Kidney (tissue), 14 donors: ENCODE data around the gene COPZ2. TPM values are rescaled to one million over a fixed set of nuclear protein-coding genes. Genes with fewer than 3 reads are reported as not detected.
"Not testable (repeated sequence)": the region's sequence is repeated elsewhere in the genome, so short reads cannot be mapped to it uniquely, and the experiment has no call there.

Experiments
- DNase-seq, 5 donors: peaks; one replicate each; pipeline ENCODE4 v3.0.0-alpha.2; 2013 to 2020
- FAIRE-seq: peaks from 2 replicates; lab custom pipeline; 2012; peaks lifted over from hg19 to GRCh38; lab: Jason Lieb, UNC
- H3K27ac ChIP-seq, 2 donors: one replicate each; pipeline ENCODE4 v1.7.0; 2013; ENCODE audit warnings: low read depth in 2 of 2, low read length in 2 of 2, inconsistent platforms in 1 of 2
- H3K27me3 ChIP-seq: one replicate; pipeline ENCODE4 v1.7.1; 2013; ENCODE audit warnings: low read length, inconsistent platforms; ENCODE audit not compliant: control insufficient read depth, insufficient read depth
- H3K36me3 ChIP-seq, 3 donors: one replicate each; pipeline versions ENCODE4 v1.7.0 to v1.7.1; 2013; ENCODE audit warnings: low read length in 3 of 3, control low read depth in 1 of 3, inconsistent platforms in 1 of 3; ENCODE audit not compliant: insufficient read depth in 3 of 3, control insufficient read depth in 2 of 3
- H3K4me1 ChIP-seq, 3 donors: one replicate each; pipeline versions ENCODE4 v1.7.0 to v1.7.1; 2013; ENCODE audit warnings: low read length in 3 of 3, inconsistent platforms in 1 of 3, low read depth in 1 of 3; ENCODE audit not compliant: control insufficient read depth in 2 of 3, insufficient read depth in 2 of 3
- H3K4me3 ChIP-seq, 3 donors: one replicate each; pipeline versions ENCODE4 v1.7.0 to v1.8.1; 2013; ENCODE audit warnings: low read length in 3 of 3, control low read depth in 1 of 3, inconsistent platforms in 1 of 3
- H3K9ac ChIP-seq, 3 donors: one replicate each; pipeline versions ENCODE4 v1.7.0 to v1.7.1; 2013; ENCODE audit warnings: low read length in 3 of 3, control low read depth in 1 of 3, inconsistent platforms in 1 of 3
- H3K9me3 ChIP-seq, 3 donors: one replicate each; pipeline versions ENCODE4 v1.7.0 to v1.7.1; 2013; ENCODE audit warnings: low read length in 3 of 3, control low read depth in 1 of 3, inconsistent platforms in 1 of 3; ENCODE audit not compliant: control insufficient read depth in 2 of 3, insufficient read depth in 1 of 3
- intact Hi-C: fragments of 100-400 bp; cut with DNase I; formaldehyde crosslinking; loops from one replicate; pipeline ENCODE4 v1.11.1; 2022
- polyA plus RNA-seq: library from polyadenylated mRNA; stranded (reverse); fragments of 350-450 nt; fragmentation: Illumina TruSeq; extraction: RNeasy Lipid Tissue Mini Kit (QIAGEN cat#74804); gene quantifications from one replicate; pipeline ENCODE4 v1.2.3, GENCODE V29; 2014; ENCODE audit warnings: low read depth, low replicate concordance; ENCODE audit not compliant: insufficient read depth
- total RNA-seq: library from RNA; stranded (reverse); fragmentation: NEBNext Ultra II Directional; extraction: Animal tissue kit (Norgen Biotek cat#: 25700); gene quantifications from one replicate; pipeline ENCODE4 v1.2.1, GENCODE V29; 2021
- TF ChIP-seq, protein P1 (sequence below): IDR thresholded peaks from 3 replicates; pipeline ENCODE4 v1.5.1; 2012; ENCODE audit warnings: mild to moderate bottlenecking, moderate library complexity, borderline replicate concordance; ENCODE audit not compliant: insufficient read depth; ENCODE audit errors: extremely low read depth
- donor health status: control.
- donor health status: control.
- donor health status: control.
- donor health status: control.
- donor health status: control.
- donor health status: DM: yes; HTN: yes; CAD: no.
- donor health status: Normal renal cell carcinoma (clear cell type).

Gene COPZ2
- total and polyA plus RNA-seq, 2 donors from 2014 or later = 24.9 to 38.2 TPM

DNA sequence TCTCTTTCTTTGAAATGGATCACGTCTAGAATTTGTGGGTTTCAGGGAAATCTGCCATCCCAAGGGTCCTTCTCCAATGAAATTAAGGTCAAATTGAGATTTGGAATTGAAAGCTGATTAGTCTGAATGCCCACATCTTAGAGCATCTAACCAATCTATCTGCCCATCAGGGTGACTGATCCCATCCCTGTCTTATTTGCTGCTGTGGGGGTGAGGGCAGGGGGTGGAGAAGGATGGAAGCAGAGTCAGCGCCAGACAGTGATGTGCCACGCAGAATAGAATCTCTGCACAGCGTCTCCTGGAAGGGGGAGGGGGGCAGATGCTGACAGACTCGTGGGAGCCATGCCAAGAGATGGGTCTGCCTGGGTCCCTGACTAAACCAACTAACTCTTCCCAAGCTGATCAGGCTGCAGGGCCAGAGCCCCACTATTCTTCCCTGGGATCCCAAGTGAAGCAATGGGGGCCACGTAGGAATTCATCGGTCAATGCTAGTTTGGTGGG lies 34.6 kb downstream of the COPZ2 start:
- no peaks in the 10 kb centered on the region for H3K36me3 ChIP-seq
- no peaks in the 10 kb centered on the region for H3K27me3 ChIP-seq
- DNase-seq (no peak), FAIRE-seq (no peak)
- H3K27ac ChIP-seq = peak overlapping the region in 1 of 2 donors; percentile 8
- H3K4me1 ChIP-seq = peaks cover 3 to 12% (median 7%) of the 10 kb centered on the region in 3 donors
- intact Hi-C loops = no loop called here
- no peak overlapping the region for H3K4me3 ChIP-seq
- no peaks in the 10 kb centered on the region for H3K9me3 ChIP-seq
- no peak overlapping the region for H3K9ac ChIP-seq
- TF ChIP-seq, protein P1, sequence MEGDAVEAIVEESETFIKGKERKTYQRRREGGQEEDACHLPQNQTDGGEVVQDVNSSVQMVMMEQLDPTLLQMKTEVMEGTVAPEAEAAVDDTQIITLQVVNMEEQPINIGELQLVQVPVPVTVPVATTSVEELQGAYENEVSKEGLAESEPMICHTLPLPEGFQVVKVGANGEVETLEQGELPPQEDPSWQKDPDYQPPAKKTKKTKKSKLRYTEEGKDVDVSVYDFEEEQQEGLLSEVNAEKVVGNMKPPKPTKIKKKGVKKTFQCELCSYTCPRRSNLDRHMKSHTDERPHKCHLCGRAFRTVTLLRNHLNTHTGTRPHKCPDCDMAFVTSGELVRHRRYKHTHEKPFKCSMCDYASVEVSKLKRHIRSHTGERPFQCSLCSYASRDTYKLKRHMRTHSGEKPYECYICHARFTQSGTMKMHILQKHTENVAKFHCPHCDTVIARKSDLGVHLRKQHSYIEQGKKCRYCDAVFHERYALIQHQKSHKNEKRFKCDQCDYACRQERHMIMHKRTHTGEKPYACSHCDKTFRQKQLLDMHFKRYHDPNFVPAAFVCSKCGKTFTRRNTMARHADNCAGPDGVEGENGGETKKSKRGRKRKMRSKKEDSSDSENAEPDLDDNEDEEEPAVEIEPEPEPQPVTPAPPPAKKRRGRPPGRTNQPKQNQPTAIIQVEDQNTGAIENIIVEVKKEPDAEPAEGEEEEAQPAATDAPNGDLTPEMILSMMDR = no peak

DNA sequence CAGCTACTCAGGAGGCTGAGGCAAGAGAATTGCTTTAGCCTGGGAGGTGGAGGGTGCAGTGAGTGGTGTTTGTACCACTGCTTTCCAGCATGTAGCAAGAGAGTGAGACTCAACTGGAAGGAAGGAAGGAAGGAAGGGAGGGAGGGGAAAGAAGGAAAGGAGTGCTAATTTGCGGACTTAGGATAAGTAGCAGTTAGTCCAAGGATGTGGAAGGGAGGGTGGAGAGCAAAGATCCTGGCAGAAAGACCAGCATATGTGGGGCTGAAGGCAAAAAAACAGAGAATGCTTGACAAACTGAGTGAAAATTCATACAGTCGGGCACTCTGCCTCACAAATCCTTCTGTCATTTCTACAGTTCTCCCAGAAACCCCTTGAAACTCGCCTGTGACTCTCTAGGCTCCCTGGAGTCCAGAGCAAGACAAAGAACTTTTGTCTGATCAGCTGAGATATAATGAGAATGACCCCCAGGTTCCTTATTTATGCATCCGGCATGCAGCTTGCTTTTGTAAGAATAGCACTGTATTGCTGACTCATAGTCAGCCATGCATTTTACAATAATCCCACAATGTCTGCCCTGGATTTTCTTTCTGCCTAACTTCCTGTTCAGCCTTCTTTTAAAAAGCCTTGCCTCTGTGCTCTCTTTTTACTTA lies 35.2 kb downstream of the COPZ2 start:
- H3K4me1 ChIP-seq = peaks cover 3 to 12% (median 7%) of the 10 kb centered on the region in 3 donors
- TF ChIP-seq, protein P1 = no peak
- H3K9ac ChIP-seq = peak overlapping the region in 1 of 3 donors; percentile 47
- H3K27ac ChIP-seq = peak overlapping the region; percentile 29 to 66
- peak in 2 of 5 donors; percentile 71 to 78 for DNase-seq
- no peak for FAIRE-seq
- intact Hi-C loops = no loop called here
- no peaks in the 10 kb centered on the region for H3K27me3 ChIP-seq
- H3K36me3 ChIP-seq = no peaks in the 10 kb centered on the region
- no peaks in the 10 kb centered on the region for H3K9me3 ChIP-seq
- no peak overlapping the region for H3K4me3 ChIP-seq

DNA sequence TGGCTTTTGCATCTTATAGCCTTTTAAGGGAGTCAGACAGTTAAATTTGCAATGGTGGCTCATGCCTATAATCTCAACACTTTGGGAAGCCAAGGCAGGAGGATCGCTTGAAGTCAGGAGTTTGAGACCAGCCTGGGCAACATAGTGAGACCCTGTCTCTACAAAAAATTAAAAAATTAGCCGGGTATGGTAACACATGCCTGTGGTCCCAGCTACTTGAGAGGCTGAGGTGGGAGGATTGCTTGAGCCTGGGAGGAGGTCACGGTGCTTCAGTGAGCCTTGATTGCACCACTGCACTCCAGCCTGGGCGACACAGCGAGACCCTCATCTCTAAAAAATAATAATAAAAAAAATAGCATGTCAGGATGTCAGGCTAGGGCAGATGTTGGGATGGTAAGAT lies 35.9 kb downstream of the COPZ2 start:
- H3K27me3 ChIP-seq, H3K9me3 ChIP-seq, H3K4me3 ChIP-seq, DNase-seq, H3K9ac ChIP-seq, intact Hi-C loops, H3K36me3 ChIP-seq, FAIRE-seq, H3K27ac ChIP-seq: not testable (repeated sequence)
- H3K4me1 ChIP-seq = peaks cover 3 to 12% (median 7%) of the 10 kb centered on the region in 3 donors

DNA sequence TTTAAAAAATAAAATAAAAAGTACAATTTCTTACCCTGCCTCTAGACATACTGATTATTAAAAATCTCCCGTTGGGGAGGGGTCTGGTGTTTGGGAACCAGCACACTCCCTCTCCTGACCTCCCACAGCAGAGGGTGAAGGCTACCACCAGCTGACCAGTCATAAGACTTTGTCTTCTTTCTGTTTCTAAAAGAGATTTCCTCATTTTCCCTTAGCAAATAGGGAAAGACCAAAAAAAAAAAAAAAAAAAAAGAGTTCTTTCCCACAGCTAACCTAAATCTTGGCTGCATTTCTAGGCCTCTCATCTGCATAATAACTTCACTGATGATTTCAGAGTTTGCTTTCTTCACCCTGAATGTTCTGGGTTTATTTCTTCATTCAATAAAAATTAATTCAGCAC lies 36.4 kb downstream of the COPZ2 start:
- H3K4me3 ChIP-seq = no peak overlapping the region
- intact Hi-C loops = no loop called here
- no peak overlapping the region for H3K27ac ChIP-seq
- DNase-seq (no peak), FAIRE-seq (no peak)
- peaks cover 3 to 12% (median 7%) of the 10 kb centered on the region in 3 donors for H3K4me1 ChIP-seq
- no peaks in the 10 kb centered on the region for H3K27me3 ChIP-seq
- no peaks in the 10 kb centered on the region for H3K9me3 ChIP-seq
- no peaks in the 10 kb centered on the region for H3K36me3 ChIP-seq
- no peak overlapping the region for H3K9ac ChIP-seq
- TF ChIP-seq, protein P1 = no peak
